ENCODE results near the gene MYLK4. TPM values are rescaled to one million over a fixed set of nuclear protein-coding genes. Genes with fewer than 3 reads are reported as not detected.

Gene MYLK4
- total RNA-seq, 4 donors from 2014 or later: 2.4 to 46.7 (median 26.9) TPM

GRCh38 chr6:2782825-2783187 lies 32.1 kb upstream of the MYLK4 start:
- Histone ChIP-seq H3K4me1 (peaks cover 18 to 24% of the 10 kb centered on the region in 2 donors), H3K9me3 (no peaks in the 10 kb centered on the region), H3K27ac (no peak overlapping the region), H3K36me3 (peaks cover 0 to 8% of the 10 kb centered on the region in 2 donors), H3K27me3 (no peaks in the 10 kb centered on the region), H3K4me3 (no peak overlapping the region)
- TF ChIP-seq POLR2A (IDR thresholded peaks at IDR 0.05): no peak
- intact Hi-C loops (cut with DNase I; ENCODE audit: low total_unique reads): no loop called here
- peak; percentile 19 to 58 for ATAC-seq
- in situ Hi-C loops (cut with MboI; ENCODE audit: low sequenced_read_pairs in 4 of 4): loop anchor here in 2 of 4 donors (10.0 kb wide), 2 partner anchors 142 to 152 kb away; no protein-coding TSS in a partner anchor
- DNase-seq: no peak

DNA sequence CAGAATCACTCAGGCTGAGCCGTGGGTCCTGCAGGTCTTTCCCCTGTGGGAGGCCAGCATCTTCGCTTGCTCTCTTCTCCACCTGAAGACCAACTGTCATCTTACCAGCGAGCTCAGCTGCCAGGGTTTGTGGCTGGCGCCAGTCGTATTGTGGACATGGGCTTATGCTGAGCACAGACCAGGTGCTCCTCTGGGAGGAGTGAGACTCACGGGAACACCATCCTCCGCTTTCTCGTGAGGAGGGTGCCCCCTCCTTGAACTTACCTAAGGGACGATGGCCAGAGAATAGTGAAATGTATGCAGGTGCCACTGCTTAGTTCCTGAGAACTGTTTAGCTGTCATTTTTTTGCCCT lies 31.6 kb upstream of the MYLK4 start:
- in situ Hi-C loops (cut with MboI; ENCODE audit: low sequenced_read_pairs in 4 of 4): loop anchor here in 2 of 4 donors (10.0 kb wide), 2 partner anchors 142 to 152 kb away; no protein-coding TSS in a partner anchor
- no peak for ATAC-seq
- H3K27ac ChIP-seq: no peak overlapping the region

GRCh38 chr6:2781685-2782355 lies 31.1 kb upstream of the MYLK4 start:
- intact Hi-C loops (cut with DNase I; ENCODE audit: low total_unique reads) (no loop called here), in situ Hi-C loops (cut with MboI; ENCODE audit: low sequenced_read_pairs in 4 of 4) (loop anchor here in 2 of 4 donors (10.0 kb wide), 2 partner anchors 143 to 153 kb away; no protein-coding TSS in a partner anchor)
- Histone ChIP-seq H3K36me3 (peaks cover 0 to 8% of the 10 kb centered on the region in 2 donors), H3K4me3 (no peak overlapping the region), H3K4me1 (peaks cover 18 to 24% of the 10 kb centered on the region in 2 donors), H3K27me3 (no peaks in the 10 kb centered on the region), H3K9me3 (no peaks in the 10 kb centered on the region), H3K27ac (no peak overlapping the region)
- TF ChIP-seq POLR2A (IDR thresholded peaks at IDR 0.05): no peak
- no peak for TF ChIP-seq CTCF (IDR thresholded peaks at IDR 0.05 in 4 of 5, conservative IDR thresholded peaks at IDR 0.05 in 1 of 5)
- DNase-seq (no peak), ATAC-seq (no peak)

More for the DNA sequence above, 31.6 kb upstream of the MYLK4 start:
- peaks cover 0 to 8% of the 10 kb centered on the region in 2 donors for H3K36me3 ChIP-seq
- H3K4me3 ChIP-seq: no peak overlapping the region
- no peaks in the 10 kb centered on the region for H3K9me3 ChIP-seq
- no peaks in the 10 kb centered on the region for H3K27me3 ChIP-seq
- no peak for DNase-seq
- TF ChIP-seq CTCF (IDR thresholded peaks at IDR 0.05 in 4 of 5, conservative IDR thresholded peaks at IDR 0.05 in 1 of 5): no peak
- TF ChIP-seq POLR2A (IDR thresholded peaks at IDR 0.05): no peak
- H3K4me1 ChIP-seq: peaks cover 18 to 24% of the 10 kb centered on the region in 2 donors
- intact Hi-C loops (cut with DNase I; ENCODE audit: low total_unique reads): no loop called here

DNA sequence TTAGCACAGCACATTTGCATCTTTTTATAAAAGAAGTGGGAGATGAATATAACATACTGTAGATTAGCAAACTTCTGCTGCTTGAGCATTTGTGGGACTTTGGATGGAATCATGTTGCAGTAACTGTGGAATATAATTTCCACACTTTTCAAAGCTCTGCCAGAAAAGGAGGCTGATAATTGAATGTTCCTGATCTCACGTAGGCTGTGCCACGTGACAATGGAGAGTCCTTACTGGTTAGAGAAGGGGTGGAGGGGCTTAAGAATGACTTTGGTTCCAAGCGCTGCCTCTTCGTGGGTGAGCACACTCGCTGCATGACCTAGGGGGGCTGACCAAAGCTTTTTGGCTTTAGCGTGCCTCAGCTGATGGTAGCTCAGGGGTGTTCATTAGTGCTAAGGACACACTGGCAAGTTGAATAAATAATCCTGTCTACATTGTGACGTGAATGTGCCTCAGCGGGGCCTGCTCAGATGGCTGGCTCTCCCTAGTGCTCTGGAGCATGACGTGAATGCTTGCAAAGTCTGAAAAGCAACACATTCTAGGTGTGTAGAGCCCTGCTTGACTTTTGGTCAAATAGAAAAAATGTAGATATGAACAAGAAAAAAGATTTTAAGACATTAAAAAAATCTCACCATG lies 29.5 kb upstream of the MYLK4 start:
- Histone ChIP-seq H3K36me3 (peaks cover 0 to 15% of the 10 kb centered on the region in 2 donors), H3K4me1 (peaks cover 18 to 24% of the 10 kb centered on the region in 2 donors), H3K27me3 (no peaks in the 10 kb centered on the region), H3K4me3 (no peak overlapping the region), H3K9me3 (no peaks in the 10 kb centered on the region), H3K27ac (no peak overlapping the region)
- ATAC-seq (no peak), DNase-seq (no peak)
- in situ Hi-C loops (cut with MboI; ENCODE audit: low sequenced_read_pairs in 4 of 4): loop anchor here in 2 of 4 donors (10.0 kb wide), 2 partner anchors 145 to 155 kb away; no protein-coding TSS in a partner anchor
- no peak for TF ChIP-seq POLR2A (IDR thresholded peaks at IDR 0.05)
- TF ChIP-seq CTCF (IDR thresholded peaks at IDR 0.05 in 4 of 5, conservative IDR thresholded peaks at IDR 0.05 in 1 of 5): no peak
- intact Hi-C loops (cut with DNase I; ENCODE audit: low total_unique reads): no loop called here

- H3K36me3 ChIP-seq: peaks cover 0 to 15% of the 10 kb centered on the region in 2 donors
Observed at GRCh38 chr6:2777249-2777648, 26.5 kb upstream of the MYLK4 start.

More at GRCh38 chr6:2777249-2777648, 26.5 kb upstream of the MYLK4 start:
- Histone ChIP-seq H3K27me3 (no peaks in the 10 kb centered on the region), H3K4me3 (no peak overlapping the region), H3K4me1 (peaks cover 7 to 11% of the 10 kb centered on the region in 2 donors), H3K27ac (no peak overlapping the region), H3K9me3 (no peaks in the 10 kb centered on the region)
- no peak for TF ChIP-seq POLR2A (IDR thresholded peaks at IDR 0.05)
- no peak for TF ChIP-seq CTCF (IDR thresholded peaks at IDR 0.05 in 4 of 5, conservative IDR thresholded peaks at IDR 0.05 in 1 of 5)
- intact Hi-C loops (cut with DNase I; ENCODE audit: low total_unique reads): no loop called here
- no peak for ATAC-seq
- in situ Hi-C loops (cut with MboI; ENCODE audit: low sequenced_read_pairs in 4 of 4): no loop called here
- no peak for DNase-seq

Measured in gastrocnemius medialis (tissue), 4 donors.